ENCODE results near the gene P4HB. TPM values are rescaled to one million over a fixed set of nuclear protein-coding genes. Genes with fewer than 3 reads are reported as not detected.

Gene P4HB
- total and polyA plus RNA-seq, 10 of the 15 experiments (the other 5 are each of a cell fraction or from before 2014, with no cell fraction given) = 4.7 to 549 (median 361) TPM

DNA sequence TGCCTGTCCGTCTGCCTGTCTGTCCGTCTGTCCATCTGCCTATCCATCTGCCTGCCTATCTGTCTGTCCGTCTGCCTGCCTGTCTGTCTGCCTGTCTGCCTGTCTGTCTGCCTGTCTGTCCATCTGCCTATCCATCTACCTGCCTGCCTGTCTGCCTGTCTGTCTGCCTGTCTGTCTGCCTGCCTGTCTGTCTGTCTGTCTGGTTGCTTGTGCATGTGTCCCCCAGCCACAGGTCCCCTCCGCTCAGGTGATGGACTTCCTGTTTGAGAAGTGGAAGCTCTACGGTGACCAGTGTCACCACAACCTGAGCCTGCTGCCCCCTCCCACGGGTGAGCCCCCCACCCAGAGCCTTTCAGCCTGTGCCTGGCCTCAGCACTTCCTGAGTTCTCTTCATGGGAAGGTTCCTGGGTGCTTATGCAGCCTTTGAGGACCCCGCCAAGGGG lies 50.8 kb downstream of the P4HB start:
- FAIRE-seq (no peak), DNase-seq (ENCODE audit: low read depth, low spot score) (no peak), ATAC-seq (no peak)
- Histone ChIP-seq H3K27ac (ENCODE audit: control insufficient read depth, insufficient read depth) (no peak overlapping the region), H3K27me3 (replicated peaks in 1 of 2; ENCODE audit: control insufficient read depth in 2 of 2, insufficient read depth in 2 of 2, low read length in 1 of 2) (no peaks in the 10 kb centered on the region), H3K9me3 (replicated peaks; ENCODE audit: control insufficient read depth, insufficient read depth, low read length) (no peaks in the 10 kb centered on the region), H3K4me3 (no peak overlapping the region), H3K79me2 (ENCODE audit: control insufficient read depth, insufficient read depth, low read length) (no peaks in the 10 kb centered on the region), H3K4me1 (ENCODE audit: control insufficient read depth, insufficient read depth, low read length) (no peaks in the 10 kb centered on the region), H2AFZ (ENCODE audit: control insufficient read depth, low read depth, low read length) (no peak overlapping the region), H4K20me1 (ENCODE audit: control insufficient read depth, insufficient read depth) (no peaks in the 10 kb centered on the region), H3K4me2 (ENCODE audit: control insufficient read depth, insufficient read depth) (no peak overlapping the region), H3K9ac (ENCODE audit: control insufficient read depth, insufficient read depth, low read length) (no peak overlapping the region), H3K36me3 (ENCODE audit: control insufficient read depth in 2 of 2, insufficient read depth in 2 of 2, low read length in 1 of 2) (no peaks in the 10 kb centered on the region)
- intact Hi-C loops (cut with micrococcal nuclease; ENCODE audit: unreplicated experiment) (no loop called here), in situ Hi-C loops (cut with MboI) (no loop called here)
- ChIA-PET POLR2A (no interaction called here), SMC1A (ENCODE audit: uncharacterized antibody, unreplicated experiment) (no interaction called here), RAD21 (ENCODE audit: unreplicated experiment) (no interaction called here), CTCF (no interaction called here)
- WGBS (ENCODE audit: insufficient coverage, insufficient replicate concordance, low lambda C conversion rate, missing lambda C conversion rate) = 4% methylated on average over 7 of the region's 7 CpGs
- no TSS peak for BruUV-seq (replicated peaks)
- TF ChIP-seq ATF7 (IDR thresholded peaks at IDR 0.05; ENCODE audit: low read depth) (no peak), RFX5 (IDR thresholded peaks at IDR 0.05; ENCODE audit: low read depth, low read length) (no peak), CREB1 (IDR thresholded peaks at IDR 0.05; ENCODE audit: low read depth) (no peak), JUND (IDR thresholded peaks at IDR 0.05; ENCODE audit: low read depth, low read length) (no peak), RAD21 (IDR thresholded peaks at IDR 0.05; ENCODE audit: insufficient read depth, low read depth, low read length) (no peak), POLR2A (IDR thresholded peaks at IDR 0.05; ENCODE audit: low read depth, low read length) (no peak), KLF5 (IDR thresholded peaks at IDR 0.05; ENCODE audit: partially characterized antibody) (no peak), BCL11A (IDR thresholded peaks at IDR 0.05; ENCODE audit: low read depth, low read length) (no peak), GABPA (IDR thresholded peaks at IDR 0.05; ENCODE audit: low read depth) (no peak), POLR2AphosphoS5 (IDR thresholded peaks at IDR 0.05; ENCODE audit: low read length) (no peak), POLR2AphosphoS2 (IDR thresholded peaks at IDR 0.05; ENCODE audit: low read depth, low read length) (no peak), NR2F1 (conservative IDR thresholded peaks at IDR 0.05) (no peak), PML (IDR thresholded peaks at IDR 0.05; ENCODE audit: low read length) (no peak)
- TF ChIP-seq, protein P1, sequence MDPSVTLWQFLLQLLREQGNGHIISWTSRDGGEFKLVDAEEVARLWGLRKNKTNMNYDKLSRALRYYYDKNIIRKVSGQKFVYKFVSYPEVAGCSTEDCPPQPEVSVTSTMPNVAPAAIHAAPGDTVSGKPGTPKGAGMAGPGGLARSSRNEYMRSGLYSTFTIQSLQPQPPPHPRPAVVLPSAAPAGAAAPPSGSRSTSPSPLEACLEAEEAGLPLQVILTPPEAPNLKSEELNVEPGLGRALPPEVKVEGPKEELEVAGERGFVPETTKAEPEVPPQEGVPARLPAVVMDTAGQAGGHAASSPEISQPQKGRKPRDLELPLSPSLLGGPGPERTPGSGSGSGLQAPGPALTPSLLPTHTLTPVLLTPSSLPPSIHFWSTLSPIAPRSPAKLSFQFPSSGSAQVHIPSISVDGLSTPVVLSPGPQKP (IDR thresholded peaks at IDR 0.05; ENCODE audit: low read depth, low read length) = no peak
- TF ChIP-seq, protein P2, sequence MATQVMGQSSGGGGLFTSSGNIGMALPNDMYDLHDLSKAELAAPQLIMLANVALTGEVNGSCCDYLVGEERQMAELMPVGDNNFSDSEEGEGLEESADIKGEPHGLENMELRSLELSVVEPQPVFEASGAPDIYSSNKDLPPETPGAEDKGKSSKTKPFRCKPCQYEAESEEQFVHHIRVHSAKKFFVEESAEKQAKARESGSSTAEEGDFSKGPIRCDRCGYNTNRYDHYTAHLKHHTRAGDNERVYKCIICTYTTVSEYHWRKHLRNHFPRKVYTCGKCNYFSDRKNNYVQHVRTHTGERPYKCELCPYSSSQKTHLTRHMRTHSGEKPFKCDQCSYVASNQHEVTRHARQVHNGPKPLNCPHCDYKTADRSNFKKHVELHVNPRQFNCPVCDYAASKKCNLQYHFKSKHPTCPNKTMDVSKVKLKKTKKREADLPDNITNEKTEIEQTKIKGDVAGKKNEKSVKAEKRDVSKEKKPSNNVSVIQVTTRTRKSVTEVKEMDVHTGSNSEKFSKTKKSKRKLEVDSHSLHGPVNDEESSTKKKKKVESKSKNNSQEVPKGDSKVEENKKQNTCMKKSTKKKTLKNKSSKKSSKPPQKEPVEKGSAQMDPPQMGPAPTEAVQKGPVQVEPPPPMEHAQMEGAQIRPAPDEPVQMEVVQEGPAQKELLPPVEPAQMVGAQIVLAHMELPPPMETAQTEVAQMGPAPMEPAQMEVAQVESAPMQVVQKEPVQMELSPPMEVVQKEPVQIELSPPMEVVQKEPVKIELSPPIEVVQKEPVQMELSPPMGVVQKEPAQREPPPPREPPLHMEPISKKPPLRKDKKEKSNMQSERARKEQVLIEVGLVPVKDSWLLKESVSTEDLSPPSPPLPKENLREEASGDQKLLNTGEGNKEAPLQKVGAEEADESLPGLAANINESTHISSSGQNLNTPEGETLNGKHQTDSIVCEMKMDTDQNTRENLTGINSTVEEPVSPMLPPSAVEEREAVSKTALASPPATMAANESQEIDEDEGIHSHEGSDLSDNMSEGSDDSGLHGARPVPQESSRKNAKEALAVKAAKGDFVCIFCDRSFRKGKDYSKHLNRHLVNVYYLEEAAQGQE (IDR thresholded peaks at IDR 0.05; ENCODE audit: low read depth, low read length) = no peak
- TF ChIP-seq, protein P3, sequence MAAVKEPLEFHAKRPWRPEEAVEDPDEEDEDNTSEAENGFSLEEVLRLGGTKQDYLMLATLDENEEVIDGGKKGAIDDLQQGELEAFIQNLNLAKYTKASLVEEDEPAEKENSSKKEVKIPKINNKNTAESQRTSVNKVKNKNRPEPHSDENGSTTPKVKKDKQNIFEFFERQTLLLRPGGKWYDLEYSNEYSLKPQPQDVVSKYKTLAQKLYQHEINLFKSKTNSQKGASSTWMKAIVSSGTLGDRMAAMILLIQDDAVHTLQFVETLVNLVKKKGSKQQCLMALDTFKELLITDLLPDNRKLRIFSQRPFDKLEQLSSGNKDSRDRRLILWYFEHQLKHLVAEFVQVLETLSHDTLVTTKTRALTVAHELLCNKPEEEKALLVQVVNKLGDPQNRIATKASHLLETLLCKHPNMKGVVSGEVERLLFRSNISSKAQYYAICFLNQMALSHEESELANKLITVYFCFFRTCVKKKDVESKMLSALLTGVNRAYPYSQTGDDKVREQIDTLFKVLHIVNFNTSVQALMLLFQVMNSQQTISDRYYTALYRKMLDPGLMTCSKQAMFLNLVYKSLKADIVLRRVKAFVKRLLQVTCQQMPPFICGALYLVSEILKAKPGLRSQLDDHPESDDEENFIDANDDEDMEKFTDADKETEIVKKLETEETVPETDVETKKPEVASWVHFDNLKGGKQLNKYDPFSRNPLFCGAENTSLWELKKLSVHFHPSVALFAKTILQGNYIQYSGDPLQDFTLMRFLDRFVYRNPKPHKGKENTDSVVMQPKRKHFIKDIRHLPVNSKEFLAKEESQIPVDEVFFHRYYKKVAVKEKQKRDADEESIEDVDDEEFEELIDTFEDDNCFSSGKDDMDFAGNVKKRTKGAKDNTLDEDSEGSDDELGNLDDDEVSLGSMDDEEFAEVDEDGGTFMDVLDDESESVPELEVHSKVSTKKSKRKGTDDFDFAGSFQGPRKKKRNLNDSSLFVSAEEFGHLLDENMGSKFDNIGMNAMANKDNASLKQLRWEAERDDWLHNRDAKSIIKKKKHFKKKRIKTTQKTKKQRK (IDR thresholded peaks at IDR 0.05; ENCODE audit: low read depth, low read length) = no peak
- TF ChIP-seq, protein P4, sequence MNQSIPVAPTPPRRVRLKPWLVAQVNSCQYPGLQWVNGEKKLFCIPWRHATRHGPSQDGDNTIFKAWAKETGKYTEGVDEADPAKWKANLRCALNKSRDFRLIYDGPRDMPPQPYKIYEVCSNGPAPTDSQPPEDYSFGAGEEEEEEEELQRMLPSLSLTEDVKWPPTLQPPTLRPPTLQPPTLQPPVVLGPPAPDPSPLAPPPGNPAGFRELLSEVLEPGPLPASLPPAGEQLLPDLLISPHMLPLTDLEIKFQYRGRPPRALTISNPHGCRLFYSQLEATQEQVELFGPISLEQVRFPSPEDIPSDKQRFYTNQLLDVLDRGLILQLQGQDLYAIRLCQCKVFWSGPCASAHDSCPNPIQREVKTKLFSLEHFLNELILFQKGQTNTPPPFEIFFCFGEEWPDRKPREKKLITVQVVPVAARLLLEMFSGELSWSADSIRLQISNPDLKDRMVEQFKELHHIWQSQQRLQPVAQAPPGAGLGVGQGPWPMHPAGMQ (IDR thresholded peaks at IDR 0.05; ENCODE audit: borderline replicate concordance) = no peak
